Hepatocyte (in vitro differentiated cells): ENCODE measurements around the gene FGFR3. TPM values are rescaled to one million over a fixed set of nuclear protein-coding genes. Genes with fewer than 3 reads are reported as not detected.

ENCODE experiments used
- DNase-seq: peaks from one replicate; pipeline ENCODE4 v3.0.0-alpha.2; 2016; ENCODE audit warnings: low spot score
- H2AFZ ChIP-seq: fragments of 200-600 bp; sonication (generic); 2 replicates; pipeline ENCODE4 v1.6.0; 2016; ENCODE audit warnings: antibody characterized with exemption, mild to moderate bottlenecking
- H3K27ac ChIP-seq: fragments of 200-600 bp; sonication (generic); 2 replicates; pipeline ENCODE4 v1.5.1; 2016; ENCODE audit warnings: mild to moderate bottlenecking
- H3K27me3 ChIP-seq: fragments of 200-600 bp; sonication (generic); 2 replicates; pipeline ENCODE4 v1.6.1; 2016
- H3K36me3 ChIP-seq: fragments of 200-600 bp; sonication (generic); replicated peaks from 2 replicates; pipeline ENCODE4 v1.5.1; 2016; ENCODE audit warnings: low read depth; ENCODE audit not compliant: insufficient read depth
- H3K4me1 ChIP-seq: fragments of 200-600 bp; sonication (generic); 2 replicates; pipeline ENCODE4 v1.5.1; 2016; ENCODE audit warnings: mild to moderate bottlenecking, moderate library complexity; ENCODE audit not compliant: insufficient read depth
- H3K4me2 ChIP-seq: fragments of 200-600 bp; sonication (generic); 2 replicates; pipeline ENCODE4 v1.6.0; 2016
- H3K4me3 ChIP-seq: fragments of 200-600 bp; sonication (generic); 2 replicates; pipeline ENCODE4 v1.5.1; 2016; ENCODE audit warnings: mild to moderate bottlenecking
- H3K79me2 ChIP-seq: fragments of 200-600 bp; sonication (generic); 2 replicates; pipeline ENCODE4 v1.6.0; 2017; ENCODE audit warnings: mild to moderate bottlenecking
- H3K9me2 ChIP-seq: fragments of 200-600 bp; sonication (generic); replicated peaks from 2 replicates; pipeline ENCODE4 v1.6.0; 2017; ENCODE audit warnings: mild to moderate bottlenecking; ENCODE audit not compliant: insufficient read depth
- H3K9me3 ChIP-seq: fragments of 200-600 bp; sonication (generic); 2 replicates; pipeline ENCODE4 v1.5.1; 2016; ENCODE audit warnings: low read depth, mild to moderate bottlenecking
- H4K20me1 ChIP-seq: fragments of 200-600 bp; sonication (generic); 2 replicates; pipeline ENCODE4 v1.6.0; 2016; ENCODE audit warnings: mild to moderate bottlenecking; ENCODE audit not compliant: insufficient read depth, poor library complexity, severe bottlenecking
- EZH2 ChIP-seq: fragments of 200-600 bp; sonication (generic); IDR thresholded peaks from 2 replicates; pipeline ENCODE4 v1.6.1; 2016; ENCODE audit warnings: antibody characterized with exemption, mild to moderate bottlenecking, borderline replicate concordance
- EZH2phosphoT487 ChIP-seq: fragments of 200-600 bp; sonication (generic); IDR thresholded peaks from one replicate; pipeline ENCODE4 v1.6.1; 2018; ENCODE audit warnings: antibody characterized with exemption, mild to moderate bottlenecking, low read depth, moderate library complexity; ENCODE audit not compliant: unreplicated experiment, severe bottlenecking
- WGBS: methylation state at CpG from one replicate; pipeline ENCODE4 v1.1.6; 2016; ENCODE audit warnings: low lambda C conversion rate; ENCODE audit errors: missing lambda C conversion rate; 5-methylcytosine and 5-hydroxymethylcytosine counted together
- polyA plus RNA-seq: library from polyadenylated mRNA; unstranded; fragments of >200 nt; fragmentation: Nextera tagmentation; extraction: Ambion mirVana; gene quantifications from 2 replicates; pipeline ENCODE4 v1.2.1, GENCODE V29; 2016
- total RNA-seq: library from RNA; depleted of rRNA; stranded (reverse); fragments of >200 nt; gene quantifications from 2 replicates; pipeline ENCODE4 v1.2.3, GENCODE V29; 2014
- TF ChIP-seq, protein P1 (sequence below): fragments of 200-600 bp; sonication (generic); IDR thresholded peaks from 2 replicates; pipeline ENCODE4 v1.5.1; 2016; ENCODE audit warnings: antibody characterized with exemption, mild to moderate bottlenecking; ENCODE audit not compliant: poor library complexity

FGFR3 gene
- total and polyA plus RNA-seq, 2 experiments from 2014 or later: 82.0 to 99.8 TPM

GRCh38 chr4:1764670-1765069 is 28.4 kb upstream of the FGFR3 start:
- Histone ChIP-seq H3K4me2 (no peak overlapping the region), H3K79me2 (no peaks in the 10 kb centered on the region), H4K20me1 (no peaks in the 10 kb centered on the region), H3K4me1 (peaks cover 51% of the 10 kb centered on the region), H3K27ac (peak overlapping the region; percentile 83), H3K27me3 (no peaks in the 10 kb centered on the region), H2AFZ (no peak overlapping the region), H3K4me3 (no peak overlapping the region), H3K9me3 (no peaks in the 10 kb centered on the region), H3K9me2 (no peaks in the 10 kb centered on the region), H3K36me3 (no peaks in the 10 kb centered on the region)
- 100% methylated on average over 5 of the region's 9 CpGs for WGBS
- TF ChIP-seq, protein P1, sequence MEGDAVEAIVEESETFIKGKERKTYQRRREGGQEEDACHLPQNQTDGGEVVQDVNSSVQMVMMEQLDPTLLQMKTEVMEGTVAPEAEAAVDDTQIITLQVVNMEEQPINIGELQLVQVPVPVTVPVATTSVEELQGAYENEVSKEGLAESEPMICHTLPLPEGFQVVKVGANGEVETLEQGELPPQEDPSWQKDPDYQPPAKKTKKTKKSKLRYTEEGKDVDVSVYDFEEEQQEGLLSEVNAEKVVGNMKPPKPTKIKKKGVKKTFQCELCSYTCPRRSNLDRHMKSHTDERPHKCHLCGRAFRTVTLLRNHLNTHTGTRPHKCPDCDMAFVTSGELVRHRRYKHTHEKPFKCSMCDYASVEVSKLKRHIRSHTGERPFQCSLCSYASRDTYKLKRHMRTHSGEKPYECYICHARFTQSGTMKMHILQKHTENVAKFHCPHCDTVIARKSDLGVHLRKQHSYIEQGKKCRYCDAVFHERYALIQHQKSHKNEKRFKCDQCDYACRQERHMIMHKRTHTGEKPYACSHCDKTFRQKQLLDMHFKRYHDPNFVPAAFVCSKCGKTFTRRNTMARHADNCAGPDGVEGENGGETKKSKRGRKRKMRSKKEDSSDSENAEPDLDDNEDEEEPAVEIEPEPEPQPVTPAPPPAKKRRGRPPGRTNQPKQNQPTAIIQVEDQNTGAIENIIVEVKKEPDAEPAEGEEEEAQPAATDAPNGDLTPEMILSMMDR: no peak
- TF ChIP-seq EZH2phosphoT487: no peak
- no peak for TF ChIP-seq EZH2
- no peak for DNase-seq

GRCh38 chr4:1765409-1766072 is 27.6 kb upstream of the FGFR3 start:
- TF ChIP-seq EZH2: no peak
- no peak for TF ChIP-seq EZH2phosphoT487
- TF ChIP-seq, protein P1: no peak
- Histone ChIP-seq H3K9me2 (no peaks in the 10 kb centered on the region), H3K36me3 (no peaks in the 10 kb centered on the region), H3K4me2 (peak overlapping the region; percentile 93), H3K9me3 (no peaks in the 10 kb centered on the region), H3K27ac (peak overlapping the region; percentile 92), H3K79me2 (no peaks in the 10 kb centered on the region), H2AFZ (no peak overlapping the region), H3K4me3 (no peak overlapping the region), H4K20me1 (no peaks in the 10 kb centered on the region), H3K4me1 (peaks cover 58% of the 10 kb centered on the region), H3K27me3 (no peaks in the 10 kb centered on the region)
- 75% methylated on average over 10 of the region's 10 CpGs for WGBS
- DNase-seq: no peak

DNA sequence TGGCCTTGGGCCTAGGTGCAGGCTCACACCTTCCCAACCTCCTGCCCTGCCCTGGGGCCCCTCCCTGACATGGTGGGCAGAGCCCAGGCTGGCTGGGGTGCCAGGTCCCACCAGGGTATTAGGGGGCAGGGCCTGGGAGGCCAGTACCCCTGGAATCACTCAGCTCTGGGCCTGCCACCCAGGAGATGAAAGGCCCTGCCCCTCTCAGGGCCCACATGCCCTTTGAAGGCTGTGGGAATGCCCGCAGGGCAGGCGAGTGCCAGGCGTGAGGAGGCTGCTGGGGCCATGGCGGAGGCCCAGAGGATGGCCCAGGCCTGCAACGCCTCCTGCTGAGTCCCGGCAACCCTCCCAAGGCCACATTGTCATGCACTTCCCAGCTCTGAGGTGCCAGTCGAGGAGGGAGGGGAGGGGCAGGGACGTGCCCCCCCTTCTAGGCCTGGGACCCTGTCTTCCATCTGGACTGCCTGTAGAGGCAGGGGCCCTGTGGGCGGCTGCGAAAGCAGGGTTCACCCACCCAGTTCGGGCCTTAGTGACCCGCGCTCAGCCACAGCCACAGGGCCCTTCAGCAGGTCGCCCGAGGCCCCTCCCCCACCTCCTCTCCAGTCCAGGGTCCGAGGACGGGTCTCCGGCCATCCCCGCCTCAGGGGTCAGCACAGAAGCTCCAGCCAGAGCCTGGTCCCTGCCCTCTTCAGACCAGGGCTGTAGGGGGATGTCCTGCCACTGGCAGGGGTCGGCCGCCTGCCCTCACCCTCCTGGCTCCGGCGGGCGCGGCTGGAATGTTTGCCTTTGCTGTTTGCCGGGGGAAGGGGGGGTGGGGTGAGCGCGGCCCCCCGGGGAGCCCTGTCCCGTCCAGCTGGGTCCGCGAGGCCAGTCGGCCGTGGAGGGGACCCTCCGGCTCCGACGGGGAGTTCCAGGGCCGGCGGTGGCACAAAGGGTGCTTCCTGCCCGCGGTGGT is 26.7 kb upstream of the FGFR3 start:
- Histone ChIP-seq H3K4me3 (peak overlapping the region; percentile 16), H3K4me1 (peaks cover 61% of the 10 kb centered on the region), H3K27ac (peak overlapping the region; percentile 92)

More for the DNA sequence above, 26.7 kb upstream of the FGFR3 start:
- peak; percentile 69 for DNase-seq
- H3K27me3 ChIP-seq: no peaks in the 10 kb centered on the region
- no peaks in the 10 kb centered on the region for H3K36me3 ChIP-seq
- H4K20me1 ChIP-seq: no peaks in the 10 kb centered on the region
- 45% methylated on average over 22 of the region's 41 CpGs for WGBS
- H3K9me3 ChIP-seq: no peaks in the 10 kb centered on the region
- no peaks in the 10 kb centered on the region for H3K79me2 ChIP-seq
- H3K4me2 ChIP-seq: peak overlapping the region; percentile 93
- TF ChIP-seq, protein P1: no peak
- TF ChIP-seq EZH2phosphoT487: no peak
- TF ChIP-seq EZH2: no peak
- no peaks in the 10 kb centered on the region for H3K9me2 ChIP-seq
- H2AFZ ChIP-seq: peak overlapping the region; percentile 63
